ENCODE data around the gene PAPSS2. TPM values are rescaled to one million over a fixed set of nuclear protein-coding genes. Genes with fewer than 3 reads are reported as not detected.

Gene PAPSS2
- total RNA-seq, 1 experiment from 2014 or later: 14.6 TPM

GRCh38 chr10:87692956-87693484 is 33.3 kb downstream of the PAPSS2 start:
- TF ChIP-seq CBX3 (IDR thresholded peaks at IDR 0.05; ENCODE audit: low read depth) (no peak), EZH2phosphoT487 (IDR thresholded peaks at IDR 0.05; ENCODE audit: borderline replicate concordance) (no peak), EZH2 (IDR thresholded peaks at IDR 0.05) (no peak), ZFX (IDR thresholded peaks at IDR 0.05) (no peak)
- TF ChIP-seq, protein P1, sequence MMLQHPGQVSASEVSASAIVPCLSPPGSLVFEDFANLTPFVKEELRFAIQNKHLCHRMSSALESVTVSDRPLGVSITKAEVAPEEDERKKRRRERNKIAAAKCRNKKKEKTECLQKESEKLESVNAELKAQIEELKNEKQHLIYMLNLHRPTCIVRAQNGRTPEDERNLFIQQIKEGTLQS (IDR thresholded peaks at IDR 0.05): no peak
- Histone ChIP-seq H3K9me3 (ENCODE audit: control insufficient read depth in 1 of 2, insufficient read depth in 1 of 2, low read depth in 1 of 2, low read length in 2 of 2) (no peaks in the 10 kb centered on the region), H3K4me2 (ENCODE audit: low read length) (no peak overlapping the region), H3K9me2 (ENCODE audit: insufficient read depth) (no peaks in the 10 kb centered on the region), H3K4me1 (ENCODE audit: control insufficient read depth in 1 of 2, insufficient read depth in 2 of 2, low read length in 2 of 2) (peaks cover 29 to 30% of the 10 kb centered on the region in 2 experiments), H2AFZ (ENCODE audit: low read depth, low read length, poor library complexity, severe bottlenecking) (no peak overlapping the region), H3K36me3 (ENCODE audit: control insufficient read depth in 1 of 2, insufficient read depth in 2 of 2, low read length in 2 of 2) (no peaks in the 10 kb centered on the region), H4K20me1 (ENCODE audit: insufficient read depth) (no peaks in the 10 kb centered on the region), H3K9ac (ENCODE audit: low read length) (no peak overlapping the region), H3K79me2 (ENCODE audit: insufficient read depth, low read length) (no peaks in the 10 kb centered on the region), H3K4me3 (replicated peaks in 1 of 2; ENCODE audit: low read depth in 1 of 2, low read length in 2 of 2) (no peak overlapping the region), H3K27ac (ENCODE audit: low read depth, low read length) (no peak overlapping the region), H3K27me3 (ENCODE audit: insufficient read depth, low read length) (no peaks in the 10 kb centered on the region)
- no TSS peak for BruUV-seq (replicated peaks)
- intact Hi-C loops (cut with micrococcal nuclease): no loop called here
- ChIA-PET CTCF (no interaction called here), RAD21 (ENCODE audit: low non-redundant PET in 1 of 2, low total read pairs in 2 of 2, uncharacterized antibody in 2 of 2, unreplicated experiment in 2 of 2) (no interaction called here), POLR2A (no interaction called here)
- no peak for ATAC-seq
- DNase-seq (ENCODE audit: low read depth, low spot score): no peak

GRCh38 chr10:87694011-87694794 is 34.5 kb downstream of the PAPSS2 start:
- Histone ChIP-seq H3K27ac (ENCODE audit: low read depth, low read length) (peak overlapping the region; percentile 3; the same call in 1 of the 2 replicates), H3K9me2 (ENCODE audit: insufficient read depth) (no peaks in the 10 kb centered on the region), H3K36me3 (ENCODE audit: control insufficient read depth in 1 of 2, insufficient read depth in 2 of 2, low read length in 2 of 2) (no peaks in the 10 kb centered on the region), H3K9me3 (ENCODE audit: control insufficient read depth in 1 of 2, insufficient read depth in 1 of 2, low read depth in 1 of 2, low read length in 2 of 2) (no peaks in the 10 kb centered on the region), H3K4me1 (ENCODE audit: control insufficient read depth in 1 of 2, insufficient read depth in 2 of 2, low read length in 2 of 2) (peaks cover 29 to 30% of the 10 kb centered on the region in 2 experiments), H3K9ac (ENCODE audit: low read length) (no peak overlapping the region), H3K79me2 (ENCODE audit: insufficient read depth, low read length) (no peaks in the 10 kb centered on the region), H3K27me3 (ENCODE audit: insufficient read depth, low read length) (no peaks in the 10 kb centered on the region), H3K4me3 (replicated peaks in 1 of 2; ENCODE audit: low read depth in 1 of 2, low read length in 2 of 2) (no peak overlapping the region), H3K4me2 (ENCODE audit: low read length) (peak overlapping the region; percentile 4), H4K20me1 (ENCODE audit: insufficient read depth) (no peaks in the 10 kb centered on the region), H2AFZ (ENCODE audit: low read depth, low read length, poor library complexity, severe bottlenecking) (no peak overlapping the region)
- TF ChIP-seq JUND (IDR thresholded peaks at IDR 0.05) (no peak), MAX (IDR thresholded peaks at IDR 0.05) (no peak)
- ChIA-PET POLR2A (no interaction called here), CTCF (no interaction called here), RAD21 (ENCODE audit: low non-redundant PET in 1 of 2, low total read pairs in 2 of 2, uncharacterized antibody in 2 of 2, unreplicated experiment in 2 of 2) (no interaction called here)
- no TSS peak for BruUV-seq (replicated peaks)
- peak; percentile 25 for ATAC-seq
- intact Hi-C loops (cut with micrococcal nuclease): no loop called here
- no peak for DNase-seq (ENCODE audit: low read depth, low spot score)
